AG04449 (cell line): Measurements from ENCODE around the gene ASTL.

Experiments used
- CTCF ChIA-PET: fragments of 350-600 bp; formaldehyde crosslinking; extraction: SDS; loops from one replicate; lab custom pipeline; 2021; ENCODE audit warnings: antibody characterized with exemption; lab: Yijun Ruan, JAX
- POLR2A ChIA-PET: fragments of 400-600, 350-600 bp; formaldehyde crosslinking; extraction: SDS; loops from one replicate; lab custom pipeline; 2020; ENCODE audit warnings: antibody characterized with exemption, inconsistent platforms; lab: Yijun Ruan, JAX
- DNase-seq: peaks from one replicate; pipeline ENCODE4 v3.0.0-alpha.2; 2010; ENCODE audit warnings: low read depth, low spot score
- H3K4me3 ChIP-seq: 2 replicates; pipeline ENCODE4 v1.5.1; 2011; ENCODE audit warnings: low read depth, mild to moderate bottlenecking, control low read depth, low read length
- CTCF ChIP-seq: IDR thresholded peaks from one replicate; pipeline ENCODE4 v1.5.1; 2011; ENCODE audit warnings: mild to moderate bottlenecking, moderate library complexity, low read length, control low read depth, inconsistent platforms; ENCODE audit not compliant: insufficient read depth; ENCODE audit errors: missing control alignments

The ASTL gene

GRCh38 chr2:96083064-96083939 lies 55.0 kb downstream of the ASTL start:
- TF ChIP-seq CTCF = no peak
- DNase-seq = no peak
- POLR2A ChIA-PET = no interaction called here
- H3K4me3 ChIP-seq = no peak overlapping the region
- CTCF ChIA-PET = no interaction called here

GRCh38 chr2:96082211-96083063 lies 55.9 kb downstream of the ASTL start:
- no peak overlapping the region for H3K4me3 ChIP-seq
- CTCF ChIA-PET = no interaction called here
- TF ChIP-seq CTCF = no peak
- POLR2A ChIA-PET = no interaction called here
- no peak for DNase-seq

GRCh38 chr2:96081042-96081441 lies 57.3 kb downstream of the ASTL start:
- ChIA-PET POLR2A (no interaction called here), CTCF (no interaction called here)

GRCh38 chr2:96075199-96075771 lies 63.0 kb downstream of the ASTL start:
- POLR2A ChIA-PET = no interaction called here
- H3K4me3 ChIP-seq = no peak overlapping the region
- no peak for DNase-seq
- no peak for TF ChIP-seq CTCF
- CTCF ChIA-PET = interaction anchor here (1.1 to 1.7 kb wide), 6 partner anchors 12 to 63 kb away, joined by 3 to 6 read pairs (median 4); partner anchors contain the start of gene ADRA2B

More at GRCh38 chr2:96081042-96081441, 57.3 kb downstream of the ASTL start:
- TF ChIP-seq CTCF = no peak
- no peak overlapping the region for H3K4me3 ChIP-seq
- DNase-seq = no peak

GRCh38 chr2:96074156-96074555 lies 64.1 kb downstream of the ASTL start:
- DNase-seq = no peak
- H3K4me3 ChIP-seq = no peak overlapping the region
- CTCF ChIA-PET = interaction anchor here (1.1 to 1.7 kb wide), 3 partner anchors 13 to 52 kb away, joined by 3 to 5 read pairs (median 5); no protein-coding TSS in a partner anchor
- no peak for TF ChIP-seq CTCF
- POLR2A ChIA-PET = no interaction called here
